Upper lobe of right lung (tissue), 1 donor: Measurements from ENCODE around the gene MBL2. TPM values are rescaled to one million over a fixed set of nuclear protein-coding genes. Genes with fewer than 3 reads are reported as not detected.

Experiments
- ATAC-seq: fragments of 200-7000 bp; cut with Tn5 transposase; one replicate; pipeline ENCODE4 v1.9.1; 2020; ENCODE audit warnings: mild to moderate bottlenecking, moderate library complexity
- DNase-seq: peaks from one replicate; pipeline ENCODE4 v3.0.0-alpha.2; 2020
- H3K27ac ChIP-seq: fragments of 200-600 bp; one replicate; pipeline ENCODE4 v1.8.0; 2022
- H3K27me3 ChIP-seq: fragments of 200-600 bp; one replicate; pipeline ENCODE4 v1.8.0; 2022; ENCODE audit warnings: mild to moderate bottlenecking
- H3K36me3 ChIP-seq: fragments of 200-600 bp; one replicate; pipeline ENCODE4 v1.8.0; 2022
- H3K4me1 ChIP-seq: fragments of 200-600 bp; one replicate; pipeline ENCODE4 v1.8.0; 2022
- H3K4me3 ChIP-seq: fragments of 200-600 bp; one replicate; pipeline ENCODE4 v1.8.0; 2022; ENCODE audit warnings: mild to moderate bottlenecking
- H3K9me3 ChIP-seq: fragments of 200-600 bp; one replicate; pipeline ENCODE4 v1.8.0; 2022
- intact Hi-C: fragments of 100-400 bp; cut with DNase I; formaldehyde crosslinking; loops from one replicate; pipeline ENCODE4 v1.11.0; 2022
- total RNA-seq: library from RNA; stranded (reverse); fragmentation: NEBNext Ultra II Directional; extraction: Animal tissue kit (Norgen Biotek cat#: 25700); gene quantifications from one replicate; pipeline ENCODE4 v1.2.1, GENCODE V29; 2021
- TF ChIP-seq, protein P1 (sequence below): fragments of 200-600 bp; IDR thresholded peaks from one replicate; pipeline ENCODE4 v1.8.0; 2022; ENCODE audit warnings: antibody characterized with exemption
- donor health status: DM: no; HTN: yes; CAD: no; lungs with severe emphysema.

The MBL2 gene
- total RNA-seq, 1 donor from 2014 or later = not detected

DNA sequence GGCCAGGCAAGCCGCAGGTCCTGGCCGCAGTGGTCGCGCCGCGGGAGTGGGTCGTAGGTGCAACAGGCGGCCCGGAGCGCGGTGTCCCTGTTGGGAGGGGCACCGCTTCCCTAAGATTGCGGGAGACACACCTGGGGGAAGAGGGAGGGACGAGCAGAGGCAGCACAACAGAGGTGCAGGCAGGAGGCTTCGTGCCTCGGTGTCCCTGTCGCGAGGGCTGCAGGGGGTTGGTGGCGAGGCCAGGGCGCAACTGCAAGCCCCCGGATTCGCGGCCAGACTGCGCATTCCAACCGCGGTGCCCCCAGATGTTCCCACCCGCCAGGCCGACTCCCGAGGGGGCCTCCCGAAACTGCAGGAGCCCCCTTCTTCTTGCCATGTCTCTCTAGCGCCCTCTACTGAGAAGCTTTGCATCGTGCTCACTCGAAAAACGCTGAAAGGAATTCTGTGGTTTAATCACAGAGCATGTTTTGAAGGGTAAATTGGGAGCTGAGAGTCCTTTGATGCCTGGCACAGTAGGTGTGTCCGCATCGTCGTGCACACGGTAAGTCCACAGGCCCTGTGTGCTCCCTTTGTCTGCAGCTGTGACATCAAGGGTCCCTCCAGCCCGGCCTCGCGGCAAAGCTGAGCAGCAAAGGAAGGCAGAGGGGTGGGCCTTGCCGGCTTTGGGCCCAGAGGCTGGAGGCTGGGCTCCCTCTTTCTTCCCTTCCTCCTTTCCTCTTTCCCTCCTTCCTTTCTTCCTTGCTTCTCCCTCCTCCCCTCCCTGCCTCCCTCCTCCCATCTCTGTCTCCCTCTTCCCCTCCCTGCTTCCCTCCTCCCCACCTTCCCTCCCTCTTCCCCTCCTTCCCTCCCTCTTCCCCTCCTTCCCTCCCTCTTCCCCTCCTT is 6.2 kb upstream of the MBL2 start:
- H3K4me3 ChIP-seq = no peak overlapping the region
- intact Hi-C loops = loop anchor here (5.0 kb wide), 1 partner anchor 36 kb away; no protein-coding TSS in a partner anchor
- no peaks in the 10 kb centered on the region for H3K9me3 ChIP-seq
- peaks cover 7% of the 10 kb centered on the region for H3K27me3 ChIP-seq
- no peaks in the 10 kb centered on the region for H3K4me1 ChIP-seq
- H3K36me3 ChIP-seq = no peaks in the 10 kb centered on the region
- ATAC-seq (no peak), DNase-seq (no peak)
- no peak overlapping the region for H3K27ac ChIP-seq
- TF ChIP-seq, protein P1, sequence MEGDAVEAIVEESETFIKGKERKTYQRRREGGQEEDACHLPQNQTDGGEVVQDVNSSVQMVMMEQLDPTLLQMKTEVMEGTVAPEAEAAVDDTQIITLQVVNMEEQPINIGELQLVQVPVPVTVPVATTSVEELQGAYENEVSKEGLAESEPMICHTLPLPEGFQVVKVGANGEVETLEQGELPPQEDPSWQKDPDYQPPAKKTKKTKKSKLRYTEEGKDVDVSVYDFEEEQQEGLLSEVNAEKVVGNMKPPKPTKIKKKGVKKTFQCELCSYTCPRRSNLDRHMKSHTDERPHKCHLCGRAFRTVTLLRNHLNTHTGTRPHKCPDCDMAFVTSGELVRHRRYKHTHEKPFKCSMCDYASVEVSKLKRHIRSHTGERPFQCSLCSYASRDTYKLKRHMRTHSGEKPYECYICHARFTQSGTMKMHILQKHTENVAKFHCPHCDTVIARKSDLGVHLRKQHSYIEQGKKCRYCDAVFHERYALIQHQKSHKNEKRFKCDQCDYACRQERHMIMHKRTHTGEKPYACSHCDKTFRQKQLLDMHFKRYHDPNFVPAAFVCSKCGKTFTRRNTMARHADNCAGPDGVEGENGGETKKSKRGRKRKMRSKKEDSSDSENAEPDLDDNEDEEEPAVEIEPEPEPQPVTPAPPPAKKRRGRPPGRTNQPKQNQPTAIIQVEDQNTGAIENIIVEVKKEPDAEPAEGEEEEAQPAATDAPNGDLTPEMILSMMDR = peak; percentile 36

DNA sequence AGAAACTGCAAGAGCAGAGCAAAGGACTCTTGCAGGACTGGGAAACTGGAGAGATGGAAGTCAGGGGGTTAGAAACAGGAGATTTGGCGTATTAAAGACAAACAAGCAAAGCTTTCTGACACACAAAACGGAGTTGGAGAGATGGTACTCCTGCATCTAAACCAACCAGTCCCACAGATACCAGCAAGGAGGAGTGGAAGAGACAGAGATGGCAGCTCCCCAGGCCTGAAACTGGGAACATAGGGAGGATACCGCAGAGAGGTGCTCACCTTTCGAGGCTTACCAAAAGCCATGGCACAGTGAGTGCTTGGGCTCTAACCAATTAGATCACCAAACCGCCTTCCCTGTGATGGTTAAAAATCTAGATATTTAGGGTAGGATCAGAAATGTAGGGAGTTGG is 4.8 kb upstream of the MBL2 start:
- no peaks in the 10 kb centered on the region for H3K36me3 ChIP-seq

DNA sequence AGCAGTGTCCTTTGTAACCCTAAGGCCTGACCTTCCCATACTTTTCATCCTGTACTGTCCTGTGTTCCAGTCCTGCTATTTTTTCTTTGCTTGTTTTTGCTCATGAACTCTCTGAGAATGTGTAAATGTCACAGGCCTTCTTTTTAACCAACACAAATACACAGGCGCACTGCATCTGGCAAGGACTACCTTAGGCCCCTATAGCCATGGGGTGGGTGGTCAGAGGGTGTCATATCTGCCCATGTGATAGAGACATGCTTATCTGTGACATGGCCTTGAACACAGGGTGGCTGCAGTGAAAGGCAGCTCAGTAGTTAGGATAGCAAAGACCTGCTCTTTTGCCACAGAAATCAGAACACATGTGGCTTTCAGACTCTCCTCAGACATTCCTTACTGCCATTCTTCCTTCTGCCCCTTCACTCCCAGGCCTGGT is 3.9 kb upstream of the MBL2 start:
- intact Hi-C loops = loop anchor here (5.0 kb wide), 1 partner anchor 34 kb away; no protein-coding TSS in a partner anchor
- Histone ChIP-seq H3K27me3 (peaks cover 7% of the 10 kb centered on the region), H3K36me3 (no peaks in the 10 kb centered on the region), H3K9me3 (no peaks in the 10 kb centered on the region), H3K27ac (no peak overlapping the region), H3K4me3 (no peak overlapping the region), H3K4me1 (no peaks in the 10 kb centered on the region)
- DNase-seq (no peak), ATAC-seq (no peak)
- TF ChIP-seq, protein P1 = no peak

More for the DNA sequence above, 4.8 kb upstream of the MBL2 start:
- DNase-seq (no peak), ATAC-seq (no peak)
- Histone ChIP-seq H3K27ac (no peak overlapping the region), H3K27me3 (peaks cover 7% of the 10 kb centered on the region), H3K9me3 (no peaks in the 10 kb centered on the region), H3K4me1 (no peaks in the 10 kb centered on the region), H3K4me3 (no peak overlapping the region)
- TF ChIP-seq, protein P1 = no peak
- intact Hi-C loops = loop anchor here (5.0 kb wide), 1 partner anchor 35 kb away; no protein-coding TSS in a partner anchor

DNA sequence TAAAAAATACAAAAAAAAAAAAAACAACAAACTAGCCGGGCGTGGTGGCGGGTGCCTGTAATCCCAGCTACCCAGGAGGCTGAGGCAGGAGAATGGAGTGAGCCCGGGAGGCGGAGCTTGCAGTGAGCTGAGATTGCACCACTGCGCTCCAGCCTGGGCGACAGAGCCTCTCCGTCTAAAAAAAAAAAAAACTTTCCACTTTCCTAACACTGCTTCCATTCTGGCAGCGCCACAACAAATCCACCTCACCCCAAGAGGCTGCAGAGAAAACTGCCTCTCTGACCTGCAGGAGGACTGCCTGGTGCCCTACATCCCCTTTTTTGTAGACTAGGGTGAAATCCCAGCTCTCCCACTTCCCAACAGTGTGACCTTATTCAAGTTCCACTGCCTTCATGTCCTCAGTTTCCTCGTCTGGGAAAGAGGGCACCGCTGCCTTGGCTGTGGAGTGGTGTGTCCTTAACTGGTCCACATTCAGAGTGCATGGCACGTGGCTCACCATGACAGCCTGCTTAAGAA is 2.6 kb upstream of the MBL2 start:
- Histone ChIP-seq H3K36me3 (no peaks in the 10 kb centered on the region), H3K4me1 (no peaks in the 10 kb centered on the region), H3K27ac (no peak overlapping the region), H3K9me3 (no peaks in the 10 kb centered on the region), H3K27me3 (peaks cover 7% of the 10 kb centered on the region), H3K4me3 (no peak overlapping the region)
- ATAC-seq (no peak), DNase-seq (no peak)
- intact Hi-C loops = loop anchor here (5.0 kb wide), 1 partner anchor 33 kb away; no protein-coding TSS in a partner anchor
- TF ChIP-seq, protein P1 = no peak

DNA sequence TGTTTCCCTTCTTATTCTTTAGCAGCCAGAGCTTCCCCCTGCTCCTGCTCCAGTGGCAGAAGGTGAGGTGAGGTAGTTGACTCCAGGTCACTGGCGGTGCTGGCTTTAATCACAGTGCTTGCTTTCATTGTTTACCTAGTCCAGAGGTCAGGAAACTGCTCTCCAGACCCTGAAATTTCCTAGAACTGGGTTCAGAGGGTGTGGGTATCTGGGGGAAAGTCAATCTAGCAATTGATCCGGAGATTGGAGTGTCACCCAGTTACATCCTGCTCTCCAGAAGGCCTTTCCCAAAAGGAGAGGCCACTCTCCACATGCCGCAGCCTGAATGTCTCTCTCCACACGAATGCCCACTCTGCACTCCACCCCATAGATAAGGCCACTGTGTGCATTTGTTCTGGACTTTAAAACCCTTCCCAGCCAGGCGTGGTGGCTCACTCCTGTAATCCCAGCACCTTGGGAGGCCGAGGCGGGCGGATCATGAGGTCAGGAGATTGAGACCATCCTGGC is 2.1 kb upstream of the MBL2 start:
- no peaks in the 10 kb centered on the region for H3K4me1 ChIP-seq
- peaks cover 7% of the 10 kb centered on the region for H3K27me3 ChIP-seq
- intact Hi-C loops = loop anchor here (5.0 kb wide), 1 partner anchor 32 kb away; no protein-coding TSS in a partner anchor
- H3K9me3 ChIP-seq = no peaks in the 10 kb centered on the region
- no peak overlapping the region for H3K27ac ChIP-seq
- H3K4me3 ChIP-seq = no peak overlapping the region
- no peak for DNase-seq
- TF ChIP-seq, protein P1 = no peak
- no peaks in the 10 kb centered on the region for H3K36me3 ChIP-seq
- ATAC-seq = no peak
